ENCODE measurements around the gene PTPRE. TPM values are rescaled to one million over a fixed set of nuclear protein-coding genes. Genes with fewer than 3 reads are reported as not detected.
A peak's percentile ranks its signal among the peaks of the same experiment; 100 is the strongest.

PTPRE gene
- total RNA-seq, 1 donor from 2014 or later: 5.4 TPM

- H3K4me3 ChIP-seq (ENCODE audit: low read depth, low read length): no peak overlapping the region
- no peak for DNase-seq (ENCODE audit: low read depth)
- no peak for TF ChIP-seq CTCF (conservative IDR thresholded peaks at IDR 0.05; ENCODE audit: low read depth, low read length)
Observed at GRCh38 chr10:128073890-128074289, 167.0 kb downstream of the PTPRE start.

- H3K4me3 ChIP-seq (ENCODE audit: low read depth, low read length): no peak overlapping the region
- no peak for DNase-seq (ENCODE audit: low read depth)
- TF ChIP-seq CTCF (conservative IDR thresholded peaks at IDR 0.05; ENCODE audit: low read depth, low read length): no peak
Observed at GRCh38 chr10:128074589-128074988, 167.7 kb downstream of the PTPRE start.

- no peak overlapping the region for H3K4me3 ChIP-seq (ENCODE audit: low read depth, low read length)
- TF ChIP-seq CTCF (conservative IDR thresholded peaks at IDR 0.05; ENCODE audit: low read depth, low read length): no peak
- DNase-seq (ENCODE audit: low read depth): no peak
Observed at GRCh38 chr10:128077155-128077875, 170.4 kb downstream of the PTPRE start.

- no peak overlapping the region for H3K4me3 ChIP-seq (ENCODE audit: low read depth, low read length)
- DNase-seq (ENCODE audit: low read depth): no peak
- peak; percentile 86 for TF ChIP-seq CTCF (conservative IDR thresholded peaks at IDR 0.05; ENCODE audit: low read depth, low read length)
Observed at GRCh38 chr10:128078136-128078969, 171.4 kb downstream of the PTPRE start.

- TF ChIP-seq CTCF (conservative IDR thresholded peaks at IDR 0.05; ENCODE audit: low read depth, low read length): no peak
- H3K4me3 ChIP-seq (ENCODE audit: low read depth, low read length): no peak overlapping the region
- DNase-seq (ENCODE audit: low read depth): no peak
Observed at GRCh38 chr10:128080231-128080630, 173.3 kb downstream of the PTPRE start.

GRCh38 chr10:128080641-128081040 lies 173.7 kb downstream of the PTPRE start:
- no peak for DNase-seq (ENCODE audit: low read depth)
- TF ChIP-seq CTCF (conservative IDR thresholded peaks at IDR 0.05; ENCODE audit: low read depth, low read length): no peak
- H3K4me3 ChIP-seq (ENCODE audit: low read depth, low read length): no peak overlapping the region
